Panc1 (cell line): ENCODE measurements around the gene CHCHD6. TPM values are rescaled to one million over a fixed set of nuclear protein-coding genes. Genes with fewer than 3 reads are reported as not detected.

ENCODE experiments used
- ATAC-seq: fragments of 200-7000 bp; cut with Tn5 transposase; 2 replicates; pipeline ENCODE4 v1.9.1; 2020; ENCODE audit warnings: mild to moderate bottlenecking, moderate library complexity
- BruUV-seq: library from RNA; stranded (reverse); fragments of 400-500 nt; replicated peaks from 2 replicates; lab custom pipeline; 2021; lab: Mats Ljungman, UMichigan
- CTCF ChIA-PET: fragments of 300-600 bp; sonication (Branson Sonifier 250); formaldehyde crosslinking; loops from one replicate; lab custom pipeline; 2022; ENCODE audit warnings: antibody characterized with exemption; lab: Charles Lee
- POLR2A ChIA-PET: fragments of 300-600 bp; sonication (Branson Sonifier 250); formaldehyde crosslinking; loops from one replicate; lab custom pipeline; 2022; ENCODE audit warnings: antibody characterized with exemption; lab: Charles Lee
- DNase-seq: peaks from one replicate; pipeline ENCODE4 v3.0.0-alpha.2; 2010; ENCODE audit warnings: low read depth, low spot score
- H3K27ac ChIP-seq: 2 replicates; pipeline ENCODE4 v1.5.1; 2011; ENCODE audit warnings: mild to moderate bottlenecking, low read length, inconsistent platforms
- H3K27me3 ChIP-seq: fragments of 200-500 bp; sonication (Bioruptor generic); 2 replicates; pipeline ENCODE4 v1.6.0; 2014; ENCODE audit warnings: low read length, inconsistent platforms; ENCODE audit not compliant: control insufficient read depth, insufficient read depth
- H3K36me3 ChIP-seq: fragments of 200-500 bp; sonication (Bioruptor generic); 2 replicates; pipeline ENCODE4 v1.5.1; 2014; ENCODE audit warnings: inconsistent platforms, mild to moderate bottlenecking, low read length, moderate library complexity; ENCODE audit not compliant: control insufficient read depth, insufficient read depth
- H3K4me1 ChIP-seq: 2 replicates; pipeline ENCODE4 v1.5.1; 2011; ENCODE audit warnings: inconsistent platforms, mild to moderate bottlenecking, low read length, moderate library complexity; ENCODE audit not compliant: control insufficient read depth, insufficient read depth
- H3K4me3 ChIP-seq, 2 experiments: 2 replicates each; pipeline ENCODE4 v1.5.1; 2011 to 2012; ENCODE audit warnings: low read depth in 2 of 2, low read length in 2 of 2, mild to moderate bottlenecking in 2 of 2, inconsistent platforms in 1 of 2, moderate library complexity in 1 of 2
- H3K9me3 ChIP-seq: fragments of 200-500 bp; sonication (Bioruptor generic); 2 replicates; pipeline ENCODE4 v1.5.1; 2014; ENCODE audit warnings: low read depth, mild to moderate bottlenecking, inconsistent platforms, low read length, moderate library complexity; ENCODE audit not compliant: control insufficient read depth, insufficient read depth
- POLR2AphosphoS5 ChIP-seq: IDR thresholded peaks from 2 replicates; pipeline ENCODE4 v1.6.1; 2012; ENCODE audit warnings: mild to moderate bottlenecking, low read depth, low read length, moderate library complexity
- SIN3A ChIP-seq: IDR thresholded peaks from 2 replicates; pipeline ENCODE4 v1.6.1; 2012; ENCODE audit warnings: low read depth, mild to moderate bottlenecking, low read length, moderate library complexity, borderline replicate concordance; ENCODE audit not compliant: insufficient read depth
- TCF7L2 ChIP-seq: IDR thresholded peaks from 2 replicates; pipeline ENCODE4 v1.6.1; 2011; ENCODE audit warnings: mild to moderate bottlenecking, low read depth, low read length, inconsistent platforms
- in situ Hi-C: cut with HindIII; loops from 2 replicates; pipeline ENCODE4 v1.10.0; 2016; ENCODE audit warnings: low sequenced_read_pairs, low pct_unique_long_range_greater_than_20kb
- intact Hi-C: fragments of 100-400 bp; cut with micrococcal nuclease; formaldehyde crosslinking; loops from one replicate; pipeline ENCODE4 v1.10.0; 2022; ENCODE audit not compliant: unreplicated experiment
- total RNA-seq: library from RNA; stranded (reverse); gene quantifications from one replicate; pipeline ENCODE4 v1.2.1, GENCODE V29; 2021; ENCODE audit not compliant: unreplicated experiment
- TF ChIP-seq, protein P1 (sequence below), 2 experiments: IDR thresholded peaks; 2 replicates each; pipeline ENCODE4 v1.6.1; 2011 to 2012; ENCODE audit warnings: low read depth in 2 of 2, control low read depth in 1 of 2, low read length in 1 of 2, mild to moderate bottlenecking in 1 of 2, moderate library complexity in 1 of 2; ENCODE audit not compliant: insufficient read depth in 1 of 2
- TF ChIP-seq, protein P2 (sequence below): fragments of 450-650 bp; IDR thresholded peaks from 2 replicates; pipeline ENCODE4 v1.5.1; 2017; ENCODE audit warnings: mild to moderate bottlenecking

CHCHD6 gene
- total RNA-seq, 1 experiment from 2014 or later, result 31.5 TPM

GRCh38 chr3:126858887-126859286, 154.8 kb downstream of the CHCHD6 start:
- H3K27me3 ChIP-seq, result no peaks in the 10 kb centered on the region
- DNase-seq (peak; percentile 73), ATAC-seq (peak; percentile 98)
- H3K36me3 ChIP-seq, result no peaks in the 10 kb centered on the region
- TF ChIP-seq TCF7L2, result peak; percentile 66; the same call in 1 of the 2 replicates
- TF ChIP-seq, protein P1, sequence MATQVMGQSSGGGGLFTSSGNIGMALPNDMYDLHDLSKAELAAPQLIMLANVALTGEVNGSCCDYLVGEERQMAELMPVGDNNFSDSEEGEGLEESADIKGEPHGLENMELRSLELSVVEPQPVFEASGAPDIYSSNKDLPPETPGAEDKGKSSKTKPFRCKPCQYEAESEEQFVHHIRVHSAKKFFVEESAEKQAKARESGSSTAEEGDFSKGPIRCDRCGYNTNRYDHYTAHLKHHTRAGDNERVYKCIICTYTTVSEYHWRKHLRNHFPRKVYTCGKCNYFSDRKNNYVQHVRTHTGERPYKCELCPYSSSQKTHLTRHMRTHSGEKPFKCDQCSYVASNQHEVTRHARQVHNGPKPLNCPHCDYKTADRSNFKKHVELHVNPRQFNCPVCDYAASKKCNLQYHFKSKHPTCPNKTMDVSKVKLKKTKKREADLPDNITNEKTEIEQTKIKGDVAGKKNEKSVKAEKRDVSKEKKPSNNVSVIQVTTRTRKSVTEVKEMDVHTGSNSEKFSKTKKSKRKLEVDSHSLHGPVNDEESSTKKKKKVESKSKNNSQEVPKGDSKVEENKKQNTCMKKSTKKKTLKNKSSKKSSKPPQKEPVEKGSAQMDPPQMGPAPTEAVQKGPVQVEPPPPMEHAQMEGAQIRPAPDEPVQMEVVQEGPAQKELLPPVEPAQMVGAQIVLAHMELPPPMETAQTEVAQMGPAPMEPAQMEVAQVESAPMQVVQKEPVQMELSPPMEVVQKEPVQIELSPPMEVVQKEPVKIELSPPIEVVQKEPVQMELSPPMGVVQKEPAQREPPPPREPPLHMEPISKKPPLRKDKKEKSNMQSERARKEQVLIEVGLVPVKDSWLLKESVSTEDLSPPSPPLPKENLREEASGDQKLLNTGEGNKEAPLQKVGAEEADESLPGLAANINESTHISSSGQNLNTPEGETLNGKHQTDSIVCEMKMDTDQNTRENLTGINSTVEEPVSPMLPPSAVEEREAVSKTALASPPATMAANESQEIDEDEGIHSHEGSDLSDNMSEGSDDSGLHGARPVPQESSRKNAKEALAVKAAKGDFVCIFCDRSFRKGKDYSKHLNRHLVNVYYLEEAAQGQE (IDR thresholded peaks at IDR 0.05; ENCODE audit: insufficient read depth in 1 of 2, low read depth in 2 of 2, low read length in 1 of 2), result no peak
- peak; percentile 72; the same call in 1 of the 2 replicates for TF ChIP-seq POLR2AphosphoS5
- CTCF ChIA-PET, result no interaction called here
- no peak overlapping the region for H3K4me3 ChIP-seq
- in situ Hi-C loops, result no loop called here
- peak overlapping the region; percentile 80 for H3K27ac ChIP-seq
- POLR2A ChIA-PET, result no interaction called here
- peaks cover 23% of the 10 kb centered on the region for H3K4me1 ChIP-seq
- no TSS peak for BruUV-seq
- intact Hi-C loops, result loop anchor here (10.0 kb wide), 1 partner anchor 104 kb away; no protein-coding TSS in a partner anchor
- H3K9me3 ChIP-seq, result no peaks in the 10 kb centered on the region

DNA sequence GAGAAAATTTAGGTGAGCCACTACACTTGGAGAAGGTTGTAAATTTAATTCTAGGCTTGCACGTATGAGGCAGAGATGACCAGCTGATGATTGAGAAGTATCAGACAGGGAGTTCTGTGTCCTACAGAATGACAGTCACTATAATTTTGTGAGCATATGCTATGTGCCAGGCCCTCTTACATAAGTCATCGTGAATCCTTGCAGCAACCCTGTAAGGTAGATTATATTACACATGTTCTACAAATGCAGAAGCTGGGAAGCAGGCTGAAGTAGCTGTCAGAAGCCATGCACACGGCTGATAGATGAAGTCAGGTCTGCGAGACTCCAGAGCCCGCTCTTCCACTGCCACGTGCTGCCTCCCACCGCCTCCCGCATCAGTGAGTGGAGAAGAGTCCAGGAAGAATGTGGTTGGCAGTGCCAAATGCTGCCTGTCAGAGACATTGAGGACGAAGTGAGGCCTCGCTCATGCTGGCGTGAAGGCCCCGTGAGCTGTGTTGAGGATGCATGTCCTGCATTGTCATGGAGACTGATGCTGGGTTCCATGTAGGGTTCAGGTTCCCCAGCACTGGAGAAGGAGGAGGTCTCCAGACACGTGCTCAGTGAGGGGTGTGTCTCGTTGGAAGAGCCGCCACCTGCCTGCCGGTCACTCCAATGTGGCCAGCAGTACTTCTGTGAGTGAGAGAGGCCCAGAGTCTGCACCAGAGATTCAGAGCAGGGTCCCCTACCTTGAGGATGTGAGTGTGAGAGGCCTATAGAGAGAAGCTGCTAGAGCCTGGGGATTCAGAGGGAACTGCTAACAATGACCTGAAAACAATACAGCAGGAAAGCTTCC, 155.6 kb downstream of the CHCHD6 start:
- no peak for DNase-seq
- Histone ChIP-seq H3K27me3 (no peaks in the 10 kb centered on the region), H3K36me3 (no peaks in the 10 kb centered on the region), H3K4me1 (peaks cover 23% of the 10 kb centered on the region), H3K4me3 (no peak overlapping the region), H3K9me3 (no peaks in the 10 kb centered on the region), H3K27ac (peak overlapping the region; percentile 34)
- in situ Hi-C loops (no loop called here), intact Hi-C loops (loop anchor here (10.0 kb wide), 1 partner anchor 105 kb away; no protein-coding TSS in a partner anchor)
- no peak for TF ChIP-seq SIN3A
- ChIA-PET POLR2A (interaction anchor here (0.7 kb wide), 1 partner anchor 194 kb away, joined by 5 read pairs; no protein-coding TSS in a partner anchor), CTCF (no interaction called here)
- ATAC-seq, result peak; percentile 27
- BruUV-seq, result no TSS peak

GRCh38 chr3:126865736-126866135, 161.7 kb downstream of the CHCHD6 start:
- BruUV-seq, result no TSS peak
- no peak for DNase-seq
- ATAC-seq, result no peak
- in situ Hi-C loops (no loop called here), intact Hi-C loops (no loop called here)
- H3K4me1 ChIP-seq, result no peaks in the 10 kb centered on the region
- no peaks in the 10 kb centered on the region for H3K36me3 ChIP-seq
- no peak overlapping the region for H3K27ac ChIP-seq
- H3K27me3 ChIP-seq, result no peaks in the 10 kb centered on the region
- ChIA-PET POLR2A (no interaction called here), CTCF (no interaction called here)
- TF ChIP-seq, protein P2, sequence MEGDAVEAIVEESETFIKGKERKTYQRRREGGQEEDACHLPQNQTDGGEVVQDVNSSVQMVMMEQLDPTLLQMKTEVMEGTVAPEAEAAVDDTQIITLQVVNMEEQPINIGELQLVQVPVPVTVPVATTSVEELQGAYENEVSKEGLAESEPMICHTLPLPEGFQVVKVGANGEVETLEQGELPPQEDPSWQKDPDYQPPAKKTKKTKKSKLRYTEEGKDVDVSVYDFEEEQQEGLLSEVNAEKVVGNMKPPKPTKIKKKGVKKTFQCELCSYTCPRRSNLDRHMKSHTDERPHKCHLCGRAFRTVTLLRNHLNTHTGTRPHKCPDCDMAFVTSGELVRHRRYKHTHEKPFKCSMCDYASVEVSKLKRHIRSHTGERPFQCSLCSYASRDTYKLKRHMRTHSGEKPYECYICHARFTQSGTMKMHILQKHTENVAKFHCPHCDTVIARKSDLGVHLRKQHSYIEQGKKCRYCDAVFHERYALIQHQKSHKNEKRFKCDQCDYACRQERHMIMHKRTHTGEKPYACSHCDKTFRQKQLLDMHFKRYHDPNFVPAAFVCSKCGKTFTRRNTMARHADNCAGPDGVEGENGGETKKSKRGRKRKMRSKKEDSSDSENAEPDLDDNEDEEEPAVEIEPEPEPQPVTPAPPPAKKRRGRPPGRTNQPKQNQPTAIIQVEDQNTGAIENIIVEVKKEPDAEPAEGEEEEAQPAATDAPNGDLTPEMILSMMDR, result no peak
- TF ChIP-seq SIN3A (no peak), TCF7L2 (no peak), POLR2AphosphoS5 (no peak)
- TF ChIP-seq, protein P1 (IDR thresholded peaks at IDR 0.05; ENCODE audit: insufficient read depth in 1 of 2, low read depth in 2 of 2, low read length in 1 of 2), result no peak
- no peak overlapping the region for H3K4me3 ChIP-seq
- no peaks in the 10 kb centered on the region for H3K9me3 ChIP-seq
